PC-9 (cell line): ENCODE results near the gene VHLL. TPM values are rescaled to one million over a fixed set of nuclear protein-coding genes. Genes with fewer than 3 reads are reported as not detected.

Source experiments
- BruUV-seq: library from RNA; stranded (reverse); fragments of 400-500 nt; replicated peaks from 2 replicates; lab custom pipeline; 2021; lab: Mats Ljungman, UMichigan
- CTCF ChIA-PET: fragments of 300-600 bp; sonication (Branson Sonifier 250); formaldehyde crosslinking; loops from one replicate; lab custom pipeline; 2022; ENCODE audit warnings: antibody characterized with exemption; lab: Charles Lee
- POLR2A ChIA-PET: fragments of 300-600 bp; sonication (Branson Sonifier 250); formaldehyde crosslinking; loops from one replicate; lab custom pipeline; 2022; ENCODE audit warnings: antibody characterized with exemption; ENCODE audit not compliant: unreplicated experiment; lab: Charles Lee
- DNase-seq, 2 experiments: peaks; one replicate each; pipeline versions ENCODE4 v3.0.0 to v3.0.0-alpha.2; 2015 to 2022; ENCODE audit warnings: mixed read lengths in 1 of 2
- H2AFZ ChIP-seq: fragments of 200-600 bp; sonication (generic); 2 replicates; pipeline ENCODE4 v1.8.1; 2017; ENCODE audit warnings: antibody characterized with exemption
- H3F3A ChIP-seq: fragments of 200-600 bp; sonication (generic); 2 replicates; pipeline ENCODE4 v1.8.1; 2017; ENCODE audit warnings: antibody characterized with exemption, mild to moderate bottlenecking, low read depth; ENCODE audit not compliant: insufficient read depth
- H3K27ac ChIP-seq: fragments of 200-600 bp; sonication (generic); 2 replicates; pipeline ENCODE4 v1.6.1; 2016; ENCODE audit warnings: mixed run types
- H3K27me3 ChIP-seq: fragments of 200-600 bp; sonication (generic); 2 replicates; pipeline ENCODE4 v1.6.1; 2016; ENCODE audit warnings: low read depth, mixed run types; ENCODE audit not compliant: insufficient read depth
- H3K36me3 ChIP-seq: fragments of 200-600 bp; sonication (generic); 2 replicates; pipeline ENCODE4 v1.6.1; 2016; ENCODE audit warnings: low read depth, mixed run types
- H3K4me1 ChIP-seq: fragments of 200-600 bp; sonication (generic); replicated peaks from 2 replicates; pipeline ENCODE4 v1.6.1; 2016; ENCODE audit warnings: mixed run types; ENCODE audit not compliant: insufficient read depth
- H3K4me2 ChIP-seq: fragments of 200-600 bp; sonication (generic); 2 replicates; pipeline ENCODE4 v1.6.1; 2017; ENCODE audit warnings: mixed run types
- H3K4me3 ChIP-seq: fragments of 200-600 bp; sonication (generic); 2 replicates; pipeline ENCODE4 v1.6.1; 2016; ENCODE audit warnings: mixed run types
- H3K79me2 ChIP-seq: fragments of 200-600 bp; sonication (generic); 2 replicates; pipeline ENCODE4 v1.6.1; 2017; ENCODE audit warnings: low read depth, mixed run types
- H3K9me2 ChIP-seq: fragments of 200-600 bp; sonication (generic); 2 replicates; pipeline ENCODE4 v1.8.1; 2017; ENCODE audit warnings: mild to moderate bottlenecking; ENCODE audit not compliant: insufficient read depth
- H3K9me3 ChIP-seq: fragments of 200-600 bp; sonication (generic); 2 replicates; pipeline ENCODE4 v1.8.1; 2016; ENCODE audit warnings: low read depth; ENCODE audit not compliant: insufficient read depth
- H4K20me1 ChIP-seq: fragments of 200-600 bp; sonication (generic); 2 replicates; pipeline ENCODE4 v1.8.1; 2017; ENCODE audit not compliant: insufficient read depth
- EZH2 ChIP-seq: fragments of 200-600 bp; sonication (generic); IDR thresholded peaks from 2 replicates; pipeline ENCODE4 v1.8.0; 2017; ENCODE audit warnings: antibody characterized with exemption, low read depth
- intact Hi-C: fragments of 100-400 bp; cut with micrococcal nuclease; formaldehyde crosslinking; loops from one replicate; pipeline ENCODE4 v1.10.0; 2022; ENCODE audit not compliant: unreplicated experiment
- total RNA-seq: library from RNA; stranded (reverse); gene quantifications from 2 replicates; pipeline ENCODE4 v1.2.3, GENCODE V29; 2021
- TF ChIP-seq, protein P1 (sequence below): fragments of 200-600 bp; sonication (generic); conservative IDR thresholded peaks from 2 replicates; pipeline ENCODE4 v1.6.1; 2017; ENCODE audit warnings: mixed run types, antibody characterized with exemption, mild to moderate bottlenecking, moderate library complexity

The VHLL gene
- total RNA-seq, 1 experiment from 2014 or later, result not detected

DNA sequence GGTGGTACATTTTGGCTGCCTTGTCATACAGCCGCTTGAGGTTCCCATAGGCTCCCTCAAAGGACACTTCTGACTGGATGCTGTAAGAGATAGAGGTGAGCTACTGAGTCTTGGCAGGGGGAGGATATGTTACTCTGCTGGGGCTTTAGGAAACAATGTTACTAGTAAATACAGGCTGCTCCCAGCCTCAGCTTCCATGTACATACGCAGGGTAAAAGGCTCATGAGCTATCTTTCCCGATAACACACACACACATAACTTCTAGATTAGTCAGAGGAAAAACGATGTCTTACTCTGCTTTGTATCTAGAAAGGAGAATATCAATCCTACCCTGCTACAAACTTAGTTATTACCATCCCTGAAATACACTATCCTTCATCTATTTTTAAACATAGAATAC, 30.8 kb downstream of the VHLL start:
- no peaks in the 10 kb centered on the region for H3K9me3 ChIP-seq
- 0 out of 2 replicates have a peak, but pooled peaks cover 2% of the 10 kb centered on the region for H3K79me2 ChIP-seq
- no peak overlapping the region for H3K4me2 ChIP-seq
- no peaks in the 10 kb centered on the region for H3K27me3 ChIP-seq
- H3K27ac ChIP-seq, result no peak overlapping the region
- H3K36me3 ChIP-seq, result peaks cover 38% of the 10 kb centered on the region
- no peaks in the 10 kb centered on the region for H3K4me1 ChIP-seq
- TF ChIP-seq, protein P1, sequence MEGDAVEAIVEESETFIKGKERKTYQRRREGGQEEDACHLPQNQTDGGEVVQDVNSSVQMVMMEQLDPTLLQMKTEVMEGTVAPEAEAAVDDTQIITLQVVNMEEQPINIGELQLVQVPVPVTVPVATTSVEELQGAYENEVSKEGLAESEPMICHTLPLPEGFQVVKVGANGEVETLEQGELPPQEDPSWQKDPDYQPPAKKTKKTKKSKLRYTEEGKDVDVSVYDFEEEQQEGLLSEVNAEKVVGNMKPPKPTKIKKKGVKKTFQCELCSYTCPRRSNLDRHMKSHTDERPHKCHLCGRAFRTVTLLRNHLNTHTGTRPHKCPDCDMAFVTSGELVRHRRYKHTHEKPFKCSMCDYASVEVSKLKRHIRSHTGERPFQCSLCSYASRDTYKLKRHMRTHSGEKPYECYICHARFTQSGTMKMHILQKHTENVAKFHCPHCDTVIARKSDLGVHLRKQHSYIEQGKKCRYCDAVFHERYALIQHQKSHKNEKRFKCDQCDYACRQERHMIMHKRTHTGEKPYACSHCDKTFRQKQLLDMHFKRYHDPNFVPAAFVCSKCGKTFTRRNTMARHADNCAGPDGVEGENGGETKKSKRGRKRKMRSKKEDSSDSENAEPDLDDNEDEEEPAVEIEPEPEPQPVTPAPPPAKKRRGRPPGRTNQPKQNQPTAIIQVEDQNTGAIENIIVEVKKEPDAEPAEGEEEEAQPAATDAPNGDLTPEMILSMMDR, result no peak
- TF ChIP-seq EZH2, result no peak
- BruUV-seq, result no TSS peak
- peaks cover 4% of the 10 kb centered on the region; the same call in 1 of the 2 replicates for H3F3A ChIP-seq
- H3K4me3 ChIP-seq, result no peak overlapping the region
- H4K20me1 ChIP-seq, result 0 out of 2 replicates have a peak, but pooled peaks cover 3% of the 10 kb centered on the region
- no peak overlapping the region for H2AFZ ChIP-seq
- ChIA-PET CTCF (no interaction called here), POLR2A (interaction anchor here (0.6 kb wide), 1 partner anchor 75 kb away, joined by 3 read pairs; the partner anchor contains the start of gene SLC25A44)
- no peak for DNase-seq
- H3K9me2 ChIP-seq, result no peaks in the 10 kb centered on the region
- intact Hi-C loops, result no loop called here

DNA sequence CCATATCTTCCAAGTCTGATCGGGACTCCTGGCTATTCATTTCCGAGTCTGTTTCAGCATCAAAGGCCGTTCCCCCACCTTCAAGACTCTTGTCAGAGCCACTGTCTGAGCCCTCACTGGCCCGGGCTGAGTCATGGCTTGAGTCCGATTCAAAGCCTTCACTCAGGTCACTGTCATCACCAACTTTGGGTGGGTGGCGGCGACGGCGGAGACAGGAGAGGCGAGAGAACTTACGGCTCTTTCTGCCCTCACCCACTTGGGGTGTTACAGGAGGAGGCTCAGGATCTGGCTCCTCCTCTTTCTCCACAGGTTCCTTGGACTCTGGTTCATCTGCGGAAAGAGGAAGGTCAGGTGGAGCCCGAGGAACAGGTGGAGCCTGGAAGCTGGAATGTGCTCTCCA, 33.1 kb downstream of the VHLL start:
- ChIA-PET CTCF (no interaction called here), POLR2A (no interaction called here)
- no TSS peak for BruUV-seq

DNA sequence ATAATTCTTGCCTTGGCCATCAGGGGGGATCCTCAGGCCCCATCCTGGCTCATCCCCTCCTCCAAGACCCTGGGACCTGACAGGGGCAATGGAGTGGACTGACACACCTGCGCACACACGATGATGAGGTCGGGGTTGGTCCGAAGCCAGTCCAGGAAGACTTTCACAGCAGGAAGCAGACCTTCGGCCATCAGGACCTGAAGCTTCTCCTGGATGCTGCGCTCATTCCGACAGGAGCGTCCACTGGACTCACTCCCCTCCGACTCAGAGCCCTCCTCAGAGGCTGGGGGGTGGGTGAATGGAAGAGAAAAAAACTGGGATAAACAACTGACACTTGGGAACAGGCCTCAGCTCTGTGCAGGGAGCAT, 35.8 kb downstream of the VHLL start:
- no peaks in the 10 kb centered on the region for H3K79me2 ChIP-seq
- no peaks in the 10 kb centered on the region for H3K9me2 ChIP-seq
- no peaks in the 10 kb centered on the region for H3K9me3 ChIP-seq
- intact Hi-C loops, result no loop called here
- no peak overlapping the region for H2AFZ ChIP-seq
- H3K4me1 ChIP-seq, result no peaks in the 10 kb centered on the region
- peaks cover 6% of the 10 kb centered on the region; the same call in 1 of the 2 replicates for H4K20me1 ChIP-seq
- no peak for DNase-seq
- no peak overlapping the region for H3K27ac ChIP-seq
- POLR2A ChIA-PET, result interaction anchor here (0.7 to 1.0 kb wide), 2 partner anchors 32 to 70 kb away, joined by 3 to 5 read pairs; partner anchors contain the start of genes GLMP and SLC25A44
- no peak overlapping the region for H3K4me2 ChIP-seq
- CTCF ChIA-PET, result no interaction called here
- TF ChIP-seq EZH2, result no peak
- TF ChIP-seq, protein P1, result no peak
- peaks cover 4% of the 10 kb centered on the region; the same call in 1 of the 2 replicates for H3F3A ChIP-seq
- peaks cover 34% of the 10 kb centered on the region for H3K36me3 ChIP-seq
- H3K4me3 ChIP-seq, result no peak overlapping the region
- BruUV-seq, result no TSS peak
- H3K27me3 ChIP-seq, result no peaks in the 10 kb centered on the region

More for the DNA sequence above, 33.1 kb downstream of the VHLL start:
- no peak overlapping the region for H2AFZ ChIP-seq
- DNase-seq, result no peak
- H3K36me3 ChIP-seq, result peaks cover 34% of the 10 kb centered on the region
- no peaks in the 10 kb centered on the region for H3K9me3 ChIP-seq
- intact Hi-C loops, result no loop called here
- H3K27me3 ChIP-seq, result no peaks in the 10 kb centered on the region
- 0 out of 2 replicates have a peak, but pooled peaks cover 3% of the 10 kb centered on the region for H4K20me1 ChIP-seq
- H3K4me2 ChIP-seq, result no peak overlapping the region
- no peak overlapping the region for H3K4me3 ChIP-seq
- no peaks in the 10 kb centered on the region for H3K9me2 ChIP-seq
- H3K79me2 ChIP-seq, result no peaks in the 10 kb centered on the region
- peaks cover 4% of the 10 kb centered on the region; the same call in 1 of the 2 replicates for H3F3A ChIP-seq
- no peak overlapping the region for H3K27ac ChIP-seq
- TF ChIP-seq, protein P1, result no peak
- no peak for TF ChIP-seq EZH2
- H3K4me1 ChIP-seq, result no peaks in the 10 kb centered on the region
